Testis (tissue), 3 donors: ENCODE data around the gene CLGN. TPM values are rescaled to one million over a fixed set of nuclear protein-coding genes. Genes with fewer than 3 reads are reported as not detected.

ENCODE experiments used
- DNase-seq: peaks from one replicate; pipeline ENCODE4 v3.0.0-alpha.2; 2019
- H3K27ac ChIP-seq, 2 donors: fragments of 200-600 bp; sonication (generic); one replicate each; pipeline ENCODE4 v1.5.1; 2019
- H3K27me3 ChIP-seq: fragments of 200-600 bp; sonication (generic); one replicate; pipeline ENCODE4 v1.5.1; 2019
- H3K36me3 ChIP-seq: fragments of 200-600 bp; sonication (generic); one replicate; pipeline ENCODE4 v1.5.1; 2017; ENCODE audit warnings: low read depth; ENCODE audit errors: missing control alignments
- H3K4me1 ChIP-seq: fragments of 200-600 bp; sonication (generic); one replicate; pipeline ENCODE4 v1.5.1; 2019
- H3K4me3 ChIP-seq, 2 donors: fragments of 200-600 bp; sonication (generic); one replicate each; pipeline ENCODE4 v1.5.1; 2017 to 2019
- H3K9me3 ChIP-seq: fragments of 200-600 bp; sonication (generic); one replicate; pipeline ENCODE4 v1.5.1; 2017
- POLR2A ChIP-seq: fragments of 450-650 bp; IDR thresholded peaks from one replicate; pipeline ENCODE4 v1.6.1; 2017; ENCODE audit warnings: antibody characterized with exemption, mild to moderate bottlenecking, moderate library complexity
- WGBS, 2 donors: methylation state at CpG; one replicate each; pipeline ENCODE4 v1.1.5; 2018; 5-methylcytosine and 5-hydroxymethylcytosine counted together
- intact Hi-C: fragments of 100-400 bp; cut with DNase I; formaldehyde crosslinking; loops from one replicate; pipeline ENCODE4 v1.15.1; 2023; ENCODE audit warnings: low total_unique reads
- polyA plus RNA-seq: library from polyadenylated mRNA; stranded (reverse); fragments of 350-450 nt; fragmentation: Illumina TruSeq; extraction: RNeasy Lipid Tissue Mini Kit (QIAGEN cat#74804); gene quantifications from one replicate; pipeline ENCODE4 v1.2.3, GENCODE V29; 2014; ENCODE audit warnings: low read depth, low replicate concordance; ENCODE audit not compliant: insufficient read depth
- total RNA-seq, 2 donors: library from RNA; depleted of rRNA; stranded (reverse); fragments of >200 nt; gene quantifications; one replicate each; pipeline ENCODE4 v1.2.3, GENCODE V29; 2016
- TF ChIP-seq, protein P1 (sequence below), 3 experiments: fragments of 450-650 bp in 2 of 3; fragments of 200-600 bp in 1 of 3; sonication (generic) in 1 of 3; IDR thresholded peaks; one replicate each; pipeline ENCODE4 v1.5.1; 2016 to 2019; ENCODE audit warnings: antibody characterized with exemption in 3 of 3, mild to moderate bottlenecking in 2 of 3, moderate library complexity in 1 of 3

The CLGN gene
- total and polyA plus RNA-seq, 3 donors from 2014 or later = 26.9 to 75.6 (median 37.0) TPM

DNA sequence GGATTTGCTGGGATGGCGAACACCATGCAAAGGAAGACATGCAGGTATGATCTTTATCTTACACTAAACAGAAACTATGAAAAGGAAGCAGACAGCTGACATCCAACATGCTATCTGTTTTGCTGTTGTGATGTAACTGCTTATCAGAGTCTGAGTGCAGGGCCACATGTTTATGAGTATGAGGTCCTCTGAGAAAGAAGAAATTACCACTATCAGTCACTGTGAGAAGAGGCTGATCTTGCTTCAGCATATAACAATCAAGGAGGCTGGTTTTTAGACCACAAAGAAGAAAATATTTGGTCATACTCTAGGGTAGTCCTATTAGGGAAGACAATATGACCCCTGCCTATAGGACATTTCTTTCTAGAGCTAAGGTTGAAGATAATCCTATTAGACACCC, 18.5 kb downstream of the CLGN start:
- Histone ChIP-seq H3K4me1 (no peaks in the 10 kb centered on the region), H3K27me3 (no peaks in the 10 kb centered on the region), H3K36me3 (no peaks in the 10 kb centered on the region), H3K4me3 (no peak overlapping the region), H3K9me3 (no peaks in the 10 kb centered on the region), H3K27ac (no peak overlapping the region)
- no peak for TF ChIP-seq POLR2A
- TF ChIP-seq, protein P1, sequence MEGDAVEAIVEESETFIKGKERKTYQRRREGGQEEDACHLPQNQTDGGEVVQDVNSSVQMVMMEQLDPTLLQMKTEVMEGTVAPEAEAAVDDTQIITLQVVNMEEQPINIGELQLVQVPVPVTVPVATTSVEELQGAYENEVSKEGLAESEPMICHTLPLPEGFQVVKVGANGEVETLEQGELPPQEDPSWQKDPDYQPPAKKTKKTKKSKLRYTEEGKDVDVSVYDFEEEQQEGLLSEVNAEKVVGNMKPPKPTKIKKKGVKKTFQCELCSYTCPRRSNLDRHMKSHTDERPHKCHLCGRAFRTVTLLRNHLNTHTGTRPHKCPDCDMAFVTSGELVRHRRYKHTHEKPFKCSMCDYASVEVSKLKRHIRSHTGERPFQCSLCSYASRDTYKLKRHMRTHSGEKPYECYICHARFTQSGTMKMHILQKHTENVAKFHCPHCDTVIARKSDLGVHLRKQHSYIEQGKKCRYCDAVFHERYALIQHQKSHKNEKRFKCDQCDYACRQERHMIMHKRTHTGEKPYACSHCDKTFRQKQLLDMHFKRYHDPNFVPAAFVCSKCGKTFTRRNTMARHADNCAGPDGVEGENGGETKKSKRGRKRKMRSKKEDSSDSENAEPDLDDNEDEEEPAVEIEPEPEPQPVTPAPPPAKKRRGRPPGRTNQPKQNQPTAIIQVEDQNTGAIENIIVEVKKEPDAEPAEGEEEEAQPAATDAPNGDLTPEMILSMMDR (IDR thresholded peaks at IDR 0.05) = no peak
- WGBS, 2 donors = 92 to 97% methylated on average over 1 of the region's 1 CpG
- intact Hi-C loops = no loop called here
- DNase-seq = no peak

DNA sequence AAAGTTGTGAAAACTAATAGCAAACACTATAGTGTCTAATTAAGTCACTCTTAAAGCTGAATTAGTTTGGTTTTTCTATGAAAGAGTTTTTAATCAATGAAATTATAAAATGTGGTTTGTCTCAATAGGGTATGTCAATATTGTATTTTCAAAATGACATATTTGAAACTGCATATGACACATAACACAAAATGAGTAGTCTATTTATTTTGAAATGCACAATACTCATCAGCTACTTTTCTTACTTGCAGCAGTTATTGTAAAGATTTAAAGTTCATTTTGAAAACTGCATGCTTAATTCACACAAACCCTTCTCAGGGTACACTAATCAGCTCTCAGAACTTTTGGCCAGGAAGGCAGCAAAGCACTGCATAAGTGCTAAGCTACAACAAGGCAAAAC, 21.2 kb downstream of the CLGN start:
- H3K4me3 ChIP-seq = no peak overlapping the region
- no peak for DNase-seq
- no peak overlapping the region for H3K27ac ChIP-seq
- H3K9me3 ChIP-seq = no peaks in the 10 kb centered on the region
- no peaks in the 10 kb centered on the region for H3K36me3 ChIP-seq
- intact Hi-C loops = no loop called here
- no peak for TF ChIP-seq POLR2A
- TF ChIP-seq, protein P1 (IDR thresholded peaks at IDR 0.05) = no peak
- no peaks in the 10 kb centered on the region for H3K4me1 ChIP-seq
- H3K27me3 ChIP-seq = no peaks in the 10 kb centered on the region

DNA sequence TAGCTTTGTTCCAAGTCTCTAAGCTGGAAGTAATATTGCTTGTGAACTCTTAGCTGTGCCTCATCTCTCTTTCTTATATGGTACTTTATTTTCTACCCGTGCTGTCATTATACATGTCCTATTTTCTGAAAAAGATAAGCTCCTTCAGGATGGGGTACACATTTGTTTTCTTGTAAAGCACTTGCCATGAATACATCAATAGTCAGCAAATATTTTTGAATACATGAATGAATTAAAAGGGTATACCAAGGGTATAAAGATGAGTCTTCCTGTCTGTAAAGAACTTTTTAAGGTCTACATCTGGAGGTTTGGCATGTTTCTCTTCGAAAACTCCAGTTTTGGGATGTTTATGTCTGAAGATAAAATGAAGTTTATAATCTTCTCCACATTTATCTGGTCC, 27.3 kb downstream of the CLGN start:
- Histone ChIP-seq H3K27me3 (no peaks in the 10 kb centered on the region), H3K4me3 (no peak overlapping the region), H3K36me3 (no peaks in the 10 kb centered on the region), H3K9me3 (no peaks in the 10 kb centered on the region), H3K4me1 (no peaks in the 10 kb centered on the region), H3K27ac (no peak overlapping the region)
- WGBS, 2 donors = 75 to 81% methylated on average over 2 of the region's 2 CpGs
- TF ChIP-seq, protein P1 (IDR thresholded peaks at IDR 0.05) = no peak
- TF ChIP-seq POLR2A = no peak
- intact Hi-C loops = no loop called here
- no peak for DNase-seq

DNA sequence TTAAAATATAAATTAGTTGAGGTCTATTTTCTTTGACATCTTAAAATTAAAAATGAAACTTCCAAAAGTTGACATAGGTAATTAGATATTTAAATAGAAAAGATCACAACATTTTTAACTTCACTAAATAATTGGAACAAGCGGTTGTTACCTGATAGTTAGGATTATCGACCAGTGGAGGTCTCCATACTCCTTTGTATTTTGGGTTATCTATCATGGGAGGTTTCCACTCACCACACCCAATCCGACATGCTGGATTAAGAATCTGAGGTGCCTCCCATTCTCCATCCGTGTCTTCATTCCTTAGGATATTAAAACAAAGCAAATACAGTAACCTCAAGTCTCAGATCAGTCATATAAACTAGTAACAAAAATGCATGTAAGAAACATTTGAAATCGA, 31.8 kb downstream of the CLGN start:
- 76 to 87% methylated on average over 5 of the region's 5 CpGs for WGBS, 2 donors
- TF ChIP-seq, protein P1 (IDR thresholded peaks at IDR 0.05) = no peak
- TF ChIP-seq POLR2A = no peak
- Histone ChIP-seq H3K27ac (no peak overlapping the region), H3K36me3 (no peaks in the 10 kb centered on the region), H3K27me3 (no peaks in the 10 kb centered on the region), H3K4me3 (no peak overlapping the region), H3K4me1 (no peaks in the 10 kb centered on the region), H3K9me3 (no peaks in the 10 kb centered on the region)
- no peak for DNase-seq
- intact Hi-C loops = no loop called here

DNA sequence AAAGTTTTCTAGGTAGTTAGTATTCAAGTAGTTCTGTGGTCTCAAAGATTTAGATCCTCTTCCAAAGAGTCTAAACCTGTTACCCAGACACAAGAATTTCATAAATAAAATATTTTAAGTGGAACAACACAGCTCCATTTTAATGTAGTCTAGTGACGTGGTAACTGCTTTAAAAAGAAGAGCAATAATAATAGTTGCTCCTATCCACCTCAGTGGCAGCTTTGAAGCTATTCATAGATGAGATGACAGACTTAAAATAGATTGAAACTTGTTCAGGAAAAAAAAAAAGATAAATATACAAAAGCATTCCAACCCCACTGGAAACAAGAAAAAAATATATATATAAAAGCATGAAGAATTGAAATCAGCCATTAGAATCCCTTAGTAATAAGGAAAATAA, 39.4 kb downstream of the CLGN start:
- no peak for TF ChIP-seq POLR2A
- TF ChIP-seq, protein P1 (IDR thresholded peaks at IDR 0.05) = no peak
- Histone ChIP-seq H3K4me1 (no peaks in the 10 kb centered on the region), H3K27ac (no peak overlapping the region), H3K27me3 (no peaks in the 10 kb centered on the region), H3K4me3 (no peak overlapping the region), H3K36me3 (no peaks in the 10 kb centered on the region), H3K9me3 (no peaks in the 10 kb centered on the region)
- intact Hi-C loops = no loop called here
- WGBS, 2 donors = 85 to 92% methylated on average over 1 of the region's 1 CpG
- DNase-seq = no peak
